HCT116 (cell line): Measurements from ENCODE around the gene CNTFR. TPM values are rescaled to one million over a fixed set of nuclear protein-coding genes. Genes with fewer than 3 reads are reported as not detected.

ENCODE experiments used
- ATAC-seq: fragments of 200-7000 bp; cut with Tn5 transposase; 2 replicates; pipeline ENCODE4 v1.9.1; 2020; ENCODE audit warnings: mild to moderate bottlenecking, moderate library complexity
- BruUV-seq: library from RNA; stranded (reverse); fragments of 400-500 nt; replicated peaks from 2 replicates; lab custom pipeline; 2021; lab: Mats Ljungman, UMichigan
- CTCF ChIA-PET: fragments of 300-600 bp; sonication (Branson Sonifier 250); formaldehyde crosslinking; loops from one replicate; lab custom pipeline; 2021; ENCODE audit warnings: antibody characterized with exemption; lab: Charles Lee
- POLR2A ChIA-PET: fragments of 300-600, 350-600 bp; sonication (Branson Sonifier 250); formaldehyde crosslinking; loops from one replicate; lab custom pipeline; 2021; ENCODE audit warnings: antibody characterized with exemption; lab: Charles Lee
- RAD21 ChIA-PET, 2 experiments: fragments of 300-600 bp; sonication (Branson Sonifier 250); formaldehyde crosslinking; loops; one replicate each; lab custom pipeline; 2023; ENCODE audit warnings: low total read pairs in 2 of 2; ENCODE audit not compliant: uncharacterized antibody in 2 of 2, unreplicated experiment in 2 of 2, low non-redundant PET in 1 of 2; lab: Charles Lee
- DNase-seq: peaks from one replicate; pipeline ENCODE4 v3.0.0-alpha.2; 2010; ENCODE audit warnings: low read depth, low spot score
- H2AFZ ChIP-seq: fragments of 200-600 bp; shearing (Covaris generic), sonication (generic); 2 replicates; pipeline ENCODE4 v1.6.1; 2017; ENCODE audit warnings: low read depth, mixed run types, mixed read lengths, antibody characterized with exemption, low read length; ENCODE audit not compliant: poor library complexity, severe bottlenecking
- H3K27ac ChIP-seq: 2 replicates; pipeline ENCODE4 v1.5.1; 2012; ENCODE audit warnings: low read depth, low read length
- H3K27me3 ChIP-seq: fragments of 200-600 bp; sonication (generic); 2 replicates; pipeline ENCODE4 v1.6.1; 2016; ENCODE audit warnings: mixed run types, low read length, mixed read lengths; ENCODE audit not compliant: insufficient read depth
- H3K36me3 ChIP-seq, 2 experiments: fragments of 200-500 bp in 1 of 2; fragments of 200-600 bp in 1 of 2; sonication (Bioruptor generic) in 1 of 2; sonication (generic) in 1 of 2; 2 replicates each; pipeline versions ENCODE4 v1.5.1 to v1.6.1; 2014 to 2016; ENCODE audit warnings: low read length in 2 of 2, inconsistent platforms in 1 of 2, mixed read lengths in 1 of 2, mixed run types in 1 of 2; ENCODE audit not compliant: insufficient read depth in 2 of 2, control insufficient read depth in 1 of 2
- H3K4me1 ChIP-seq, 2 experiments: fragments of 200-600 bp in 1 of 2; sonication (generic) in 1 of 2; 2 replicates each; pipeline versions ENCODE4 v1.5.1 to v1.6.1; 2012 to 2017; ENCODE audit warnings: low read length in 2 of 2, inconsistent platforms in 1 of 2, mild to moderate bottlenecking in 1 of 2, mixed read lengths in 1 of 2, mixed run types in 1 of 2, moderate library complexity in 1 of 2; ENCODE audit not compliant: insufficient read depth in 2 of 2, control insufficient read depth in 1 of 2
- H3K4me2 ChIP-seq: fragments of 200-600 bp; sonication (generic); 2 replicates; pipeline ENCODE4 v1.6.1; 2017; ENCODE audit warnings: mixed run types, low read length, mixed read lengths
- H3K4me3 ChIP-seq, 2 experiments: fragments of 200-600 bp in 1 of 2; sonication (generic) in 1 of 2; replicated peaks in 1 of 2; 2 replicates each; pipeline ENCODE4 v1.5.1; 2011 to 2016; ENCODE audit warnings: low read length in 2 of 2, control low read depth in 1 of 2, low read depth in 1 of 2, mild to moderate bottlenecking in 1 of 2, mixed read lengths in 1 of 2, mixed run types in 1 of 2
- H3K79me2 ChIP-seq: fragments of 200-600 bp; sonication (generic); 2 replicates; pipeline ENCODE4 v1.6.1; 2017; ENCODE audit warnings: mild to moderate bottlenecking, mixed run types, low read length, moderate library complexity, mixed read lengths; ENCODE audit not compliant: insufficient read depth
- H3K9ac ChIP-seq: fragments of 200-600 bp; sonication (generic); 2 replicates; pipeline ENCODE4 v1.6.1; 2016; ENCODE audit warnings: low read length, mixed read lengths
- H3K9me2 ChIP-seq: fragments of 200-600 bp; sonication (generic), shearing (Covaris generic); 2 replicates; pipeline ENCODE4 v1.6.1; 2017; ENCODE audit warnings: mixed run types, mild to moderate bottlenecking, moderate library complexity; ENCODE audit not compliant: insufficient read depth
- H3K9me3 ChIP-seq, 2 experiments: fragments of 200-500 bp in 1 of 2; fragments of 200-600 bp in 1 of 2; sonication (Bioruptor generic) in 1 of 2; sonication (generic) in 1 of 2; 2 replicates each; pipeline ENCODE4 v1.6.1; 2014 to 2017; ENCODE audit warnings: low read length in 2 of 2, mixed read lengths in 2 of 2, inconsistent platforms in 1 of 2, low read depth in 1 of 2, mild to moderate bottlenecking in 1 of 2, mixed run types in 1 of 2, moderate library complexity in 1 of 2; ENCODE audit not compliant: control insufficient read depth in 1 of 2, insufficient read depth in 1 of 2
- H4K20me1 ChIP-seq: fragments of 200-600 bp; sonication (generic), shearing (Covaris generic); 2 replicates; pipeline ENCODE4 v1.6.1; 2017; ENCODE audit warnings: mixed run types, mild to moderate bottlenecking, moderate library complexity; ENCODE audit not compliant: insufficient read depth
- CBX3 ChIP-seq: IDR thresholded peaks from 2 replicates; pipeline ENCODE4 v1.6.1; 2012; ENCODE audit warnings: low read depth
- EGR1 ChIP-seq: IDR thresholded peaks from 2 replicates; pipeline ENCODE4 v1.6.1; 2012; ENCODE audit warnings: low read depth
- EZH2 ChIP-seq: fragments of 200-600 bp; sonication (generic); IDR thresholded peaks from 2 replicates; pipeline ENCODE4 v1.6.1; 2017; ENCODE audit warnings: antibody characterized with exemption, mixed run types
- FOSL1 ChIP-seq: IDR thresholded peaks from 2 replicates; pipeline ENCODE4 v1.6.1; 2012; ENCODE audit warnings: low read depth
- RAD21 ChIP-seq: IDR thresholded peaks from 2 replicates; pipeline ENCODE4 v1.6.1; 2012; ENCODE audit warnings: low read depth, mild to moderate bottlenecking
- SIN3A ChIP-seq: IDR thresholded peaks from 2 replicates; pipeline ENCODE4 v1.6.1; 2012; ENCODE audit warnings: low read depth
- TCF7L2 ChIP-seq: IDR thresholded peaks from 2 replicates; pipeline ENCODE4 v1.7.0; 2011; ENCODE audit warnings: borderline replicate concordance, inconsistent platforms; ENCODE audit not compliant: insufficient read depth, insufficient read length; ENCODE audit errors: extremely low read depth
- ZBTB33 ChIP-seq: IDR thresholded peaks from 2 replicates; pipeline ENCODE4 v1.6.1; 2011; ENCODE audit warnings: mild to moderate bottlenecking, low read length, moderate library complexity; ENCODE audit not compliant: insufficient replicate concordance; ENCODE audit errors: extremely low read depth
- ZFX ChIP-seq: fragments of 450-650 bp; IDR thresholded peaks from 2 replicates; pipeline ENCODE4 v1.6.1; 2017
- intact Hi-C: fragments of 100-400 bp; cut with micrococcal nuclease; formaldehyde crosslinking; loops from 2 replicates; pipeline ENCODE4 v1.10.0; 2022
- total RNA-seq: library from RNA; stranded (reverse); gene quantifications from one replicate; pipeline ENCODE4 v1.2.1, GENCODE V29; 2021; ENCODE audit not compliant: unreplicated experiment

Gene CNTFR
- total RNA-seq, 1 experiment from 2014 or later, result not detected

GRCh38 chr9:34576597-34577399 lies 12.7 kb downstream of the CNTFR start:
- ATAC-seq (peak; percentile 32; the same call in 1 of the 2 replicates), DNase-seq (no peak)
- no peak overlapping the region for H3K4me3 ChIP-seq
- no peaks in the 10 kb centered on the region for H3K36me3 ChIP-seq
- no peaks in the 10 kb centered on the region for H3K79me2 ChIP-seq
- ChIA-PET CTCF (no interaction called here), RAD21 (no interaction called here), POLR2A (no interaction called here)
- no peaks in the 10 kb centered on the region for H3K9me2 ChIP-seq
- no peaks in the 10 kb centered on the region for H3K9me3 ChIP-seq
- no peaks in the 10 kb centered on the region for H4K20me1 ChIP-seq
- TF ChIP-seq CBX3 (no peak), ZBTB33 (no peak), EGR1 (no peak), FOSL1 (no peak), ZFX (no peak), EZH2 (no peak), RAD21 (no peak), SIN3A (no peak), TCF7L2 (no peak)
- H3K4me1 ChIP-seq, result no peaks in the 10 kb centered on the region; a peak in 1 of 4 replicates
- no TSS peak for BruUV-seq
- no peak overlapping the region for H3K9ac ChIP-seq
- intact Hi-C loops, result no loop called here
- H2AFZ ChIP-seq, result no peak overlapping the region
- no peak overlapping the region for H3K27ac ChIP-seq
- no peak overlapping the region for H3K4me2 ChIP-seq
- H3K27me3 ChIP-seq, result no peaks in the 10 kb centered on the region
